GM12878 (cell line): ENCODE data around the gene SLC16A9. TPM values are rescaled to one million over a fixed set of nuclear protein-coding genes. Genes with fewer than 3 reads are reported as not detected.

Experiments used
- ATAC-seq: fragments of 200-7000 bp; cut with Tn5 transposase; 3 replicates; pipeline ENCODE4 v1.9.1; 2020; ENCODE audit warnings: mild to moderate bottlenecking, moderate library complexity
- BruUV-seq: library from RNA; stranded (reverse); fragments of 400-500 nt; replicated peaks from 2 replicates; lab custom pipeline; 2021; lab: Mats Ljungman, UMichigan
- CTCF ChIA-PET: fragments of 300-600 bp; sonication (Branson Sonifier 250); formaldehyde crosslinking; extraction: SDS; loops from one replicate; lab custom pipeline; 2021; ENCODE audit warnings: inconsistent platforms; lab: Yijun Ruan, JAX
- POLR2A ChIA-PET: fragments of 350-600 bp; formaldehyde crosslinking; extraction: SDS; loops from one replicate; lab custom pipeline; 2021; ENCODE audit warnings: inconsistent platforms; lab: Charles Lee
- RAD21 ChIA-PET: fragments of 300-600 bp; sonication (Branson Sonifier 250); formaldehyde crosslinking; loops from one replicate; lab custom pipeline; 2023; ENCODE audit warnings: antibody characterized with exemption; ENCODE audit not compliant: unreplicated experiment; lab: Charles Lee
- SMC1A ChIA-PET: fragments of 300-600 bp; sonication (Branson Sonifier 250); formaldehyde crosslinking; loops from one replicate; lab custom pipeline; 2023; ENCODE audit not compliant: unreplicated experiment, uncharacterized antibody; lab: Charles Lee
- DNase-seq: peaks from one replicate; pipeline ENCODE4 v3.0.0-alpha.2; 2011; ENCODE audit warnings: low read depth, low spot score
- FAIRE-seq: peaks from 3 replicates; lab custom pipeline; 2011; peaks lifted over from hg19 to GRCh38; lab: Jason Lieb, UNC
- H2AFZ ChIP-seq: 2 replicates; pipeline ENCODE4 v1.6.0; 2011; ENCODE audit warnings: low read depth, low read length, control low read depth; ENCODE audit not compliant: control insufficient read depth
- H3K27ac ChIP-seq: 2 replicates; pipeline ENCODE4 v1.5.1; 2011; ENCODE audit warnings: control low read depth; ENCODE audit not compliant: control insufficient read depth, insufficient read depth
- H3K27me3 ChIP-seq, 2 experiments: replicated peaks in 1 of 2; 2 replicates each; pipeline versions ENCODE4 v1.6.0 to v1.6.1; 2011; ENCODE audit warnings: low read length in 1 of 2; ENCODE audit not compliant: control insufficient read depth in 2 of 2, insufficient read depth in 2 of 2
- H3K36me3 ChIP-seq, 2 experiments: 2 replicates each; pipeline ENCODE4 v1.5.1; 2011; ENCODE audit warnings: low read length in 1 of 2; ENCODE audit not compliant: control insufficient read depth in 2 of 2, insufficient read depth in 2 of 2
- H3K4me1 ChIP-seq: 2 replicates; pipeline ENCODE4 v1.6.1; 2011; ENCODE audit warnings: mild to moderate bottlenecking, low read length, moderate library complexity, mixed read lengths; ENCODE audit not compliant: control insufficient read depth, insufficient read depth
- H3K4me2 ChIP-seq: 2 replicates; pipeline ENCODE4 v1.6.0; 2011; ENCODE audit warnings: control low read depth; ENCODE audit not compliant: control insufficient read depth, insufficient read depth
- H3K4me3 ChIP-seq: fragments of 200-600 bp; sonication (generic); 2 replicates; pipeline ENCODE4 v1.5.1; 2016
- H3K79me2 ChIP-seq: 2 replicates; pipeline ENCODE4 v1.6.0; 2011; ENCODE audit warnings: low read length; ENCODE audit not compliant: control insufficient read depth, insufficient read depth
- H3K9ac ChIP-seq: 2 replicates; pipeline ENCODE4 v1.8.0; 2011; ENCODE audit warnings: low read length, control low read depth, mixed read lengths; ENCODE audit not compliant: control insufficient read depth, insufficient read depth
- H3K9me3 ChIP-seq: replicated peaks from 3 replicates; pipeline ENCODE4 v1.5.1; 2011; ENCODE audit warnings: mild to moderate bottlenecking, low read length; ENCODE audit not compliant: control insufficient read depth, insufficient read depth
- H4K20me1 ChIP-seq: 2 replicates; pipeline ENCODE4 v1.6.0; 2011; ENCODE audit not compliant: control insufficient read depth, insufficient read depth
- BRCA1 ChIP-seq: IDR thresholded peaks from 2 replicates; pipeline ENCODE4 v1.6.1; 2011; ENCODE audit warnings: low read depth, low read length, improper control_type of control experiment
- CBX3 ChIP-seq: fragments of 200-600 bp; sonication (generic); IDR thresholded peaks from 2 replicates; pipeline ENCODE4 v1.6.1; 2016; ENCODE audit warnings: low read depth, borderline replicate concordance
- CHD4 ChIP-seq: fragments of 200-600 bp; sonication (generic); IDR thresholded peaks from 2 replicates; pipeline ENCODE4 v1.6.1; 2016; ENCODE audit warnings: mild to moderate bottlenecking
- EED ChIP-seq: sonication (generic); IDR thresholded peaks from 2 replicates; pipeline ENCODE4 v1.6.1; 2016; ENCODE audit warnings: antibody characterized with exemption, low read depth
- FOXM1 ChIP-seq: IDR thresholded peaks from 2 replicates; pipeline ENCODE4 v1.6.1; 2012; ENCODE audit warnings: low read depth, mild to moderate bottlenecking, inconsistent platforms, low read length, moderate library complexity
- GATAD2B ChIP-seq: fragments of 450-650 bp; conservative IDR thresholded peaks from 2 replicates; pipeline ENCODE4 v1.6.1; 2017; ENCODE audit warnings: low read depth, mild to moderate bottlenecking, moderate library complexity
- IKZF1 ChIP-seq: fragments of 450-650 bp; conservative IDR thresholded peaks from 2 replicates; pipeline ENCODE4 v1.6.1; 2017; ENCODE audit warnings: antibody characterized with exemption, mild to moderate bottlenecking
- IRF4 ChIP-seq: IDR thresholded peaks from 2 replicates; pipeline ENCODE4 v1.6.1; 2011; ENCODE audit warnings: low read depth, low read length
- MYC ChIP-seq: IDR thresholded peaks from 2 replicates; pipeline ENCODE4 v1.6.1; 2011; ENCODE audit warnings: mild to moderate bottlenecking, low read length, moderate library complexity, inconsistent platforms; ENCODE audit not compliant: insufficient read depth, insufficient replicate concordance, insufficient read length, severe bottlenecking
- RAD21 ChIP-seq: IDR thresholded peaks from 2 replicates; pipeline ENCODE4 v1.6.1; 2011; ENCODE audit warnings: mild to moderate bottlenecking, low read depth, low read length, moderate library complexity; ENCODE audit not compliant: insufficient read depth
- REST ChIP-seq: IDR thresholded peaks from 2 replicates; pipeline ENCODE4 v1.6.1; 2012; ENCODE audit warnings: mild to moderate bottlenecking, low read depth, low read length
- RUNX3 ChIP-seq: IDR thresholded peaks from 2 replicates; pipeline ENCODE4 v1.6.1; 2012; ENCODE audit warnings: low read length, inconsistent platforms
- ZNF207 ChIP-seq: fragments of 450-650 bp; IDR thresholded peaks from 2 replicates; pipeline ENCODE4 v1.6.1; 2014; ENCODE audit warnings: antibody characterized with exemption, mild to moderate bottlenecking, borderline replicate concordance
- ZNF384 ChIP-seq: IDR thresholded peaks from 2 replicates; pipeline ENCODE4 v1.6.1; 2012; ENCODE audit warnings: low read depth, mild to moderate bottlenecking, low read length, improper control_type of control experiment, borderline replicate concordance
- WGBS: methylation state at CpG from one replicate; pipeline ENCODE4 v1.1.6; 2016; ENCODE audit warnings: low lambda C conversion rate; ENCODE audit not compliant: insufficient replicate concordance, insufficient coverage; ENCODE audit errors: missing lambda C conversion rate; 5-methylcytosine and 5-hydroxymethylcytosine counted together
- in situ Hi-C: fragments of 300-500 bp; cut with MboI; formaldehyde crosslinking; loops from 9 replicates; pipeline ENCODE4 v1.14.3; 2018; ENCODE audit warnings: mixed read lengths
- intact Hi-C: fragments of 100-400 bp; cut with micrococcal nuclease; formaldehyde crosslinking; loops from one replicate; pipeline ENCODE4 v1.14.2; 2022; ENCODE audit not compliant: unreplicated experiment
- polyA plus RNA-seq, 11 experiments: library from polyadenylated mRNA; depleted of rRNA in 4 of 11; unstranded in 6 of 11; stranded (reverse) in 5 of 11; fragments of >200 nt; fragmentation: Nextera tagmentation in 4 of 11; fragmentation: Illumina TruSeq in 1 of 11; extraction: Ambion mirVana in 4 of 11; extraction: Trizol in 1 of 11; gene quantifications; 1 replicate in 1 of 11; 2 replicates in 10 of 11; pipeline versions ENCODE4 v1.2.1 to v1.2.3, GENCODE V29; 2011 to 2016; ENCODE audit warnings: inconsistent platforms in 2 of 11, missing spikeins in 2 of 11, low read depth in 1 of 11
- total RNA-seq, 4 experiments: library from RNA; depleted of rRNA in 3 of 4; stranded (reverse); fragments of >200 nt in 3 of 4; fragmentation: Illumina TruSeq in 1 of 4; extraction: Trizol in 1 of 4; gene quantifications; 2 replicates each; pipeline versions ENCODE4 v1.2.1 to v1.2.3, GENCODE V29; 2013 to 2021

Gene SLC16A9
- total and polyA plus RNA-seq, 10 of the 15 experiments (the other 5 are each of a cell fraction or from before 2014, with no cell fraction given), result 0.86 to 6.2 (median 4.3) TPM

- no peak for FAIRE-seq
- no peaks in the 10 kb centered on the region; the same call in 2 of the 3 replicates for H3K9me3 ChIP-seq
- CTCF ChIA-PET, result interaction anchor here (0.8 to 8.7 kb wide), 28 partner anchors 10 to 1095 kb away, joined by 3 to 81 read pairs (median 5); no protein-coding TSS in a partner anchor
- H3K9ac ChIP-seq, result no peak overlapping the region
- H3K27me3 ChIP-seq, result no peaks in the 10 kb centered on the region
- no peak for DNase-seq
- RAD21 ChIA-PET, result interaction anchor here (0.9 to 2.8 kb wide), 8 partner anchors 9 to 914 kb away, joined by 3 to 16 read pairs (median 3); partner anchors contain the start of gene CCDC6
- in situ Hi-C loops (loop anchor here (10.0 kb wide), 3 partner anchors 581 to 811 kb away; no protein-coding TSS in a partner anchor), intact Hi-C loops (loop anchor here (2.0 kb wide), 1 partner anchor 383 kb away; no protein-coding TSS in a partner anchor)
- H3K4me3 ChIP-seq, result no peak overlapping the region
- WGBS, result 49% methylated on average over 16 of the region's 16 CpGs
- H3K4me1 ChIP-seq, result no peaks in the 10 kb centered on the region
- ATAC-seq, result no peak; the same call in 2 of the 3 replicates
- no peaks in the 10 kb centered on the region for H4K20me1 ChIP-seq
- TF ChIP-seq CHD4, result no peak
- no peak for TF ChIP-seq BRCA1
- TF ChIP-seq CBX3, result no peak
- TF ChIP-seq IKZF1, result no peak
- no peak for TF ChIP-seq FOXM1
- no peak for TF ChIP-seq RUNX3
- no peak for TF ChIP-seq EED
- no peak for TF ChIP-seq ZNF207
- TF ChIP-seq IRF4, result no peak
- TF ChIP-seq RAD21, result no peak
- TF ChIP-seq REST, result no peak
- TF ChIP-seq MYC, result no peak
- TF ChIP-seq ZNF384, result no peak
- TF ChIP-seq GATAD2B, result no peak
- no peaks in the 10 kb centered on the region for H3K36me3 ChIP-seq
- POLR2A ChIA-PET, result no interaction called here
- no peak overlapping the region for H3K27ac ChIP-seq
- H3K4me2 ChIP-seq, result no peak overlapping the region
- BruUV-seq, result no TSS peak
- H3K79me2 ChIP-seq, result no peaks in the 10 kb centered on the region
- H2AFZ ChIP-seq, result no peak overlapping the region
- SMC1A ChIA-PET, result interaction anchor here (0.8 to 4.4 kb wide), 17 partner anchors 157 to 846 kb away, joined by 3 to 31 read pairs (median 3); no protein-coding TSS in a partner anchor
Measured at GRCh38 chr10:59623133-59624121, 86.2 kb downstream of the SLC16A9 start.
